K562 (cell line): Measurements from ENCODE around the gene TLCD1. TPM values are rescaled to one million over a fixed set of nuclear protein-coding genes. Genes with fewer than 3 reads are reported as not detected.

ENCODE experiments used
- ARID2 ChIP-seq: fragments of 450-650 bp; IDR thresholded peaks from 2 replicates; pipeline ENCODE4 v1.6.1; 2017; ENCODE audit warnings: antibody characterized with exemption, mild to moderate bottlenecking
- DMBX1 ChIP-seq: fragments of 250-450 bp; sonication (Bioruptor Pico); IDR thresholded peaks from 2 replicates; pipeline ENCODE4 v1.8.0; 2022; ENCODE audit warnings: inconsistent platforms, mild to moderate bottlenecking, moderate library complexity, borderline replicate concordance
- ELF1 ChIP-seq: fragments of 200-800 bp; sonication (Bioruptor generic); IDR thresholded peaks from 2 replicates; pipeline ENCODE4 v1.6.1; 2016; ENCODE audit warnings: missing genetic modification characterization, missing compliant biosample characterization
- HDAC1 ChIP-seq, 2 experiments: fragments of 450-650 bp; IDR thresholded peaks; 2 replicates each; pipeline ENCODE4 v1.6.1; 2016 to 2017; ENCODE audit warnings: inconsistent platforms in 1 of 2, mild to moderate bottlenecking in 1 of 2, moderate library complexity in 1 of 2
- POU5F1 ChIP-seq: fragments of 150-350 bp; IDR thresholded peaks from 2 replicates; pipeline ENCODE4 v1.6.1; 2014; ENCODE audit warnings: borderline replicate concordance, low read length, low read depth, mild to moderate bottlenecking; ENCODE audit not compliant: partially characterized antibody
- RBBP5 ChIP-seq: fragments of 200-600 bp; sonication (generic); IDR thresholded peaks from 2 replicates; pipeline ENCODE4 v1.6.1; 2012; ENCODE audit warnings: borderline replicate concordance, mild to moderate bottlenecking, low read length, control low read depth, inconsistent platforms; ENCODE audit not compliant: insufficient read depth, poor library complexity, severe bottlenecking
- RFX7 ChIP-seq: fragments of 250-450 bp; sonication (Bioruptor Pico); IDR thresholded peaks from 2 replicates; pipeline ENCODE4 v1.5.1; 2021; ENCODE audit warnings: mild to moderate bottlenecking
- TGIF2 ChIP-seq: sonication (generic); formaldehyde crosslinking; IDR thresholded peaks from 2 replicates; pipeline ENCODE4 v1.8.1; 2022; ENCODE audit warnings: mild to moderate bottlenecking, missing genetic modification reagents, moderate library complexity
- ZBTB7A ChIP-seq: IDR thresholded peaks from 2 replicates; pipeline ENCODE4 v1.6.1; 2011; ENCODE audit warnings: low read depth, mild to moderate bottlenecking, low read length, moderate library complexity, borderline replicate concordance; ENCODE audit not compliant: control insufficient read depth
- ZKSCAN8 ChIP-seq: fragments of 200-800 bp; sonication (Bioruptor generic); IDR thresholded peaks from 2 replicates; pipeline ENCODE4 v1.6.1; 2016; ENCODE audit warnings: missing genetic modification characterization, missing compliant biosample characterization
- ZNF561 ChIP-seq: fragments of 450-650 bp; formaldehyde crosslinking; conservative IDR thresholded peaks from 2 replicates; pipeline ENCODE4 v1.4.0; 2020; ENCODE audit warnings: mild to moderate bottlenecking, moderate library complexity
- polyA plus RNA-seq, 8 experiments: library from polyadenylated mRNA; depleted of rRNA in 4 of 8; stranded (reverse) in 5 of 8; unstranded in 3 of 8; fragments of >200 nt; fragmentation: Nextera tagmentation in 2 of 8; fragmentation: Illumina TruSeq in 1 of 8; extraction: Ambion mirVana in 2 of 8; extraction: Trizol in 1 of 8; gene quantifications; 2 replicates each; pipeline versions ENCODE4 v1.2.1 to v1.2.3, GENCODE V29; 2011 to 2014; ENCODE audit warnings: inconsistent platforms in 1 of 8, missing spikeins in 1 of 8
- total RNA-seq, 7 experiments: library from RNA; depleted of rRNA in 6 of 7; stranded (reverse); fragments of >200 nt in 6 of 7; fragmentation: Illumina TruSeq in 2 of 7; extraction: Trizol in 2 of 7; gene quantifications; 2 replicates each; pipeline versions ENCODE4 v1.2.1 to v1.2.3, GENCODE V29; 2011 to 2021; ENCODE audit warnings: low replicate concordance in 1 of 7
- TF ChIP-seq, protein P1 (sequence below), 2 experiments: fragments of 150-350 bp in 1 of 2; IDR thresholded peaks; 2 replicates each; pipeline ENCODE4 v1.6.1; 2012 to 2016; ENCODE audit warnings: low read depth in 2 of 2, low read length in 2 of 2, mild to moderate bottlenecking in 1 of 2, moderate library complexity in 1 of 2
- TF ChIP-seq, protein P2 (sequence below): fragments of 450-650 bp; IDR thresholded peaks from 2 replicates; pipeline ENCODE4 v1.6.1; 2016; ENCODE audit warnings: mild to moderate bottlenecking, moderate library complexity

The TLCD1 gene
- total and polyA plus RNA-seq, 9 of the 15 experiments (the other 6 are each of a cell fraction or from before 2014, with no cell fraction given) = 6.8 to 37.7 (median 21.7) TPM

DNA sequence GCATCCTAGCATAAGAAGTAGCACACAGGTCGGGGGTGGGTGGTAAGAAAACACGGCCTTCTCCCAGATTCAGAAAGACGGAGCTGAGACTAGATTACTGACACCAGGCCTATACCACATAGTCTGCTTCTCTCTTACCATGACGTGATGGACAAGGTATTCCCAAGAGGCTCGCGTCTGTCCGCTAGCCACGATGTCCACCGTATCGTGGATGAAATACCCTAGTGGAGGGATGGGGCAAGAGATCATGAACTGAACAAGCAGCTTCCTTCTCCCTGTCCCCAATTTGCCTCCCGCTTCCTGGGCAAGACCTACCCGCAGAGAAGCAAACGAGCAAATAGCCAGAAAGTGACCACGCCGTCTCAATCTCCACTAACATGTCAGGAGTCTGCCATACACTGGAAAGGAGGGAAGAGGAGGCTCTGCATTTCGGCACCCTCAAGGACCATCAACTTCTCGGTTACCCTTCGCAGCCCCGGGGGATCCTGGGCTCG is 820 bp downstream of the TLCD1 start (continued):
- TF ChIP-seq RFX7 (CRISPR knock-in tag) (peak; percentile 56), ZBTB7A (no peak), ARID2 (no peak), HDAC1 (IDR thresholded peaks at IDR 0.05) (peak in 1 of 2 experiments; percentile 21; a peak in 2 of 4 replicates), RBBP5 (peak; percentile 40), ZKSCAN8 (CRISPR knock-in tag) (no peak), DMBX1 (CRISPR knock-in tag) (no peak), ELF1 (tag) (no peak), ZNF561 (CRISPR knock-in tag) (no peak), TGIF2 (CRISPR knock-in tag) (no peak), POU5F1 (no peak)
- TF ChIP-seq, protein P1, sequence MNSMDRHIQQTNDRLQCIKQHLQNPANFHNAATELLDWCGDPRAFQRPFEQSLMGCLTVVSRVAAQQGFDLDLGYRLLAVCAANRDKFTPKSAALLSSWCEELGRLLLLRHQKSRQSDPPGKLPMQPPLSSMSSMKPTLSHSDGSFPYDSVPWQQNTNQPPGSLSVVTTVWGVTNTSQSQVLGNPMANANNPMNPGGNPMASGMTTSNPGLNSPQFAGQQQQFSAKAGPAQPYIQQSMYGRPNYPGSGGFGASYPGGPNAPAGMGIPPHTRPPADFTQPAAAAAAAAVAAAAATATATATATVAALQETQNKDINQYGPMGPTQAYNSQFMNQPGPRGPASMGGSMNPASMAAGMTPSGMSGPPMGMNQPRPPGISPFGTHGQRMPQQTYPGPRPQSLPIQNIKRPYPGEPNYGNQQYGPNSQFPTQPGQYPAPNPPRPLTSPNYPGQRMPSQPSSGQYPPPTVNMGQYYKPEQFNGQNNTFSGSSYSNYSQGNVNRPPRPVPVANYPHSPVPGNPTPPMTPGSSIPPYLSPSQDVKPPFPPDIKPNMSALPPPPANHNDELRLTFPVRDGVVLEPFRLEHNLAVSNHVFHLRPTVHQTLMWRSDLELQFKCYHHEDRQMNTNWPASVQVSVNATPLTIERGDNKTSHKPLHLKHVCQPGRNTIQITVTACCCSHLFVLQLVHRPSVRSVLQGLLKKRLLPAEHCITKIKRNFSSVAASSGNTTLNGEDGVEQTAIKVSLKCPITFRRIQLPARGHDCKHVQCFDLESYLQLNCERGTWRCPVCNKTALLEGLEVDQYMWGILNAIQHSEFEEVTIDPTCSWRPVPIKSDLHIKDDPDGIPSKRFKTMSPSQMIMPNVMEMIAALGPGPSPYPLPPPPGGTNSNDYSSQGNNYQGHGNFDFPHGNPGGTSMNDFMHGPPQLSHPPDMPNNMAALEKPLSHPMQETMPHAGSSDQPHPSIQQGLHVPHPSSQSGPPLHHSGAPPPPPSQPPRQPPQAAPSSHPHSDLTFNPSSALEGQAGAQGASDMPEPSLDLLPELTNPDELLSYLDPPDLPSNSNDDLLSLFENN (IDR thresholded peaks at IDR 0.05; ENCODE audit: low read depth in 2 of 2, low read length in 2 of 2) = no peak
- TF ChIP-seq, protein P2, sequence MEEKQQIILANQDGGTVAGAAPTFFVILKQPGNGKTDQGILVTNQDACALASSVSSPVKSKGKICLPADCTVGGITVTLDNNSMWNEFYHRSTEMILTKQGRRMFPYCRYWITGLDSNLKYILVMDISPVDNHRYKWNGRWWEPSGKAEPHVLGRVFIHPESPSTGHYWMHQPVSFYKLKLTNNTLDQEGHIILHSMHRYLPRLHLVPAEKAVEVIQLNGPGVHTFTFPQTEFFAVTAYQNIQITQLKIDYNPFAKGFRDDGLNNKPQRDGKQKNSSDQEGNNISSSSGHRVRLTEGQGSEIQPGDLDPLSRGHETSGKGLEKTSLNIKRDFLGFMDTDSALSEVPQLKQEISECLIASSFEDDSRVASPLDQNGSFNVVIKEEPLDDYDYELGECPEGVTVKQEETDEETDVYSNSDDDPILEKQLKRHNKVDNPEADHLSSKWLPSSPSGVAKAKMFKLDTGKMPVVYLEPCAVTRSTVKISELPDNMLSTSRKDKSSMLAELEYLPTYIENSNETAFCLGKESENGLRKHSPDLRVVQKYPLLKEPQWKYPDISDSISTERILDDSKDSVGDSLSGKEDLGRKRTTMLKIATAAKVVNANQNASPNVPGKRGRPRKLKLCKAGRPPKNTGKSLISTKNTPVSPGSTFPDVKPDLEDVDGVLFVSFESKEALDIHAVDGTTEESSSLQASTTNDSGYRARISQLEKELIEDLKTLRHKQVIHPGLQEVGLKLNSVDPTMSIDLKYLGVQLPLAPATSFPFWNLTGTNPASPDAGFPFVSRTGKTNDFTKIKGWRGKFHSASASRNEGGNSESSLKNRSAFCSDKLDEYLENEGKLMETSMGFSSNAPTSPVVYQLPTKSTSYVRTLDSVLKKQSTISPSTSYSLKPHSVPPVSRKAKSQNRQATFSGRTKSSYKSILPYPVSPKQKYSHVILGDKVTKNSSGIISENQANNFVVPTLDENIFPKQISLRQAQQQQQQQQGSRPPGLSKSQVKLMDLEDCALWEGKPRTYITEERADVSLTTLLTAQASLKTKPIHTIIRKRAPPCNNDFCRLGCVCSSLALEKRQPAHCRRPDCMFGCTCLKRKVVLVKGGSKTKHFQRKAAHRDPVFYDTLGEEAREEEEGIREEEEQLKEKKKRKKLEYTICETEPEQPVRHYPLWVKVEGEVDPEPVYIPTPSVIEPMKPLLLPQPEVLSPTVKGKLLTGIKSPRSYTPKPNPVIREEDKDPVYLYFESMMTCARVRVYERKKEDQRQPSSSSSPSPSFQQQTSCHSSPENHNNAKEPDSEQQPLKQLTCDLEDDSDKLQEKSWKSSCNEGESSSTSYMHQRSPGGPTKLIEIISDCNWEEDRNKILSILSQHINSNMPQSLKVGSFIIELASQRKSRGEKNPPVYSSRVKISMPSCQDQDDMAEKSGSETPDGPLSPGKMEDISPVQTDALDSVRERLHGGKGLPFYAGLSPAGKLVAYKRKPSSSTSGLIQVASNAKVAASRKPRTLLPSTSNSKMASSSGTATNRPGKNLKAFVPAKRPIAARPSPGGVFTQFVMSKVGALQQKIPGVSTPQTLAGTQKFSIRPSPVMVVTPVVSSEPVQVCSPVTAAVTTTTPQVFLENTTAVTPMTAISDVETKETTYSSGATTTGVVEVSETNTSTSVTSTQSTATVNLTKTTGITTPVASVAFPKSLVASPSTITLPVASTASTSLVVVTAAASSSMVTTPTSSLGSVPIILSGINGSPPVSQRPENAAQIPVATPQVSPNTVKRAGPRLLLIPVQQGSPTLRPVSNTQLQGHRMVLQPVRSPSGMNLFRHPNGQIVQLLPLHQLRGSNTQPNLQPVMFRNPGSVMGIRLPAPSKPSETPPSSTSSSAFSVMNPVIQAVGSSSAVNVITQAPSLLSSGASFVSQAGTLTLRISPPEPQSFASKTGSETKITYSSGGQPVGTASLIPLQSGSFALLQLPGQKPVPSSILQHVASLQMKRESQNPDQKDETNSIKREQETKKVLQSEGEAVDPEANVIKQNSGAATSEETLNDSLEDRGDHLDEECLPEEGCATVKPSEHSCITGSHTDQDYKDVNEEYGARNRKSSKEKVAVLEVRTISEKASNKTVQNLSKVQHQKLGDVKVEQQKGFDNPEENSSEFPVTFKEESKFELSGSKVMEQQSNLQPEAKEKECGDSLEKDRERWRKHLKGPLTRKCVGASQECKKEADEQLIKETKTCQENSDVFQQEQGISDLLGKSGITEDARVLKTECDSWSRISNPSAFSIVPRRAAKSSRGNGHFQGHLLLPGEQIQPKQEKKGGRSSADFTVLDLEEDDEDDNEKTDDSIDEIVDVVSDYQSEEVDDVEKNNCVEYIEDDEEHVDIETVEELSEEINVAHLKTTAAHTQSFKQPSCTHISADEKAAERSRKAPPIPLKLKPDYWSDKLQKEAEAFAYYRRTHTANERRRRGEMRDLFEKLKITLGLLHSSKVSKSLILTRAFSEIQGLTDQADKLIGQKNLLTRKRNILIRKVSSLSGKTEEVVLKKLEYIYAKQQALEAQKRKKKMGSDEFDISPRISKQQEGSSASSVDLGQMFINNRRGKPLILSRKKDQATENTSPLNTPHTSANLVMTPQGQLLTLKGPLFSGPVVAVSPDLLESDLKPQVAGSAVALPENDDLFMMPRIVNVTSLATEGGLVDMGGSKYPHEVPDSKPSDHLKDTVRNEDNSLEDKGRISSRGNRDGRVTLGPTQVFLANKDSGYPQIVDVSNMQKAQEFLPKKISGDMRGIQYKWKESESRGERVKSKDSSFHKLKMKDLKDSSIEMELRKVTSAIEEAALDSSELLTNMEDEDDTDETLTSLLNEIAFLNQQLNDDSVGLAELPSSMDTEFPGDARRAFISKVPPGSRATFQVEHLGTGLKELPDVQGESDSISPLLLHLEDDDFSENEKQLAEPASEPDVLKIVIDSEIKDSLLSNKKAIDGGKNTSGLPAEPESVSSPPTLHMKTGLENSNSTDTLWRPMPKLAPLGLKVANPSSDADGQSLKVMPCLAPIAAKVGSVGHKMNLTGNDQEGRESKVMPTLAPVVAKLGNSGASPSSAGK = no peak
